Cardiac muscle cell (in vitro differentiated cells and primary cell): Measurements from ENCODE around the gene BPIFB1. TPM values are rescaled to one million over a fixed set of nuclear protein-coding genes. Genes with fewer than 3 reads are reported as not detected.

Experiments used
- DNase-seq, 2 donors: peaks; one replicate each; pipeline versions ENCODE4 v3.0.0 to v3.0.0-alpha.2; 2010 to 2017; ENCODE audit warnings: low read depth in 1 of 2, low spot score in 1 of 2
- H3K27ac ChIP-seq: fragments of 200-600 bp; sonication (generic); 2 replicates; pipeline ENCODE4 v1.5.1; 2016
- H3K27me3 ChIP-seq: fragments of 200-600 bp; sonication (generic); 2 replicates; pipeline ENCODE4 v1.6.0; 2016; ENCODE audit warnings: control low read depth
- H3K36me3 ChIP-seq: fragments of 200-600 bp; sonication (generic); 2 replicates; pipeline ENCODE4 v1.5.1; 2016; ENCODE audit warnings: control low read depth
- H3K4me1 ChIP-seq: fragments of 200-600 bp; sonication (generic); 2 replicates; pipeline ENCODE4 v1.8.1; 2017; ENCODE audit warnings: low read depth, mild to moderate bottlenecking, mixed run types
- H3K4me3 ChIP-seq: fragments of 200-600 bp; sonication (generic); 2 replicates; pipeline ENCODE4 v1.5.1; 2016; ENCODE audit warnings: mild to moderate bottlenecking
- H3K9me3 ChIP-seq: fragments of 200-600 bp; sonication (generic); 2 replicates; pipeline ENCODE4 v1.5.1; 2017; ENCODE audit warnings: low read depth, mild to moderate bottlenecking, control low read depth
- polyA plus RNA-seq: library from polyadenylated mRNA; unstranded; fragments of >200 nt; fragmentation: Nextera tagmentation; extraction: Ambion mirVana; gene quantifications from 2 replicates; pipeline ENCODE4 v1.2.1, GENCODE V29; 2016
- total RNA-seq: library from RNA; depleted of rRNA; stranded (reverse); fragments of >200 nt; gene quantifications from 2 replicates; pipeline ENCODE4 v1.2.3, GENCODE V29; 2016
- TF ChIP-seq, protein P1 (sequence below): IDR thresholded peaks from 2 replicates; pipeline ENCODE4 v1.5.1; 2012; ENCODE audit warnings: low read depth, mild to moderate bottlenecking, low read length

BPIFB1 gene
- total and polyA plus RNA-seq, 2 experiments from 2014 or later: not detected

DNA sequence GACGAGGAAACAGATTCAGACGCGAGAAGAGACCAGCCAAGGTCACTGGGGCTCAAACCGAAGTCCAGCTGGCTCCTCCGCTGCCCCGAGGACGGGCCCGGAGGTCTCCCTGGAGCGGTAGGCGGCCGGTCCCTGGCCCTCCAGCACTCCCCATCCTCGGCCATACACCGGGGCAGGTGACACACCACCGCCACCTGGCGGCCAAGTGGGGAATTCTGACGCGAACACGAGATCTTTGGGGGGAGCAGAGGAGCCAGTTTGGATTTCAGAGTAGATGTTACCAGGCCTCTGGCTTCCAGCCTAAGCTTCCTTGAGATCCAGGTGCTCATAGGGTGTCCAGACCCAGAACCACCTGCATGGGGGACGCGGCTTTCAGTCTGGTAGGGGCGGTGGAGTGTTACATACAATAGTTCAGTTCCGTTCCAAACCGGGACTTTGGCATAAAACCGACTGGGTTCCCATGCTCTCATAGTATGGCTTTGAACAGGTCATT lies 16.1 kb downstream of the BPIFB1 start:
- Histone ChIP-seq H3K4me3 (no peak overlapping the region), H3K27ac (no peak overlapping the region), H3K36me3 (no peaks in the 10 kb centered on the region), H3K9me3 (no peaks in the 10 kb centered on the region), H3K4me1 (no peaks in the 10 kb centered on the region), H3K27me3 (peaks cover 40% of the 10 kb centered on the region)
- peak; percentile 65 to 79 for DNase-seq
- TF ChIP-seq, protein P1, sequence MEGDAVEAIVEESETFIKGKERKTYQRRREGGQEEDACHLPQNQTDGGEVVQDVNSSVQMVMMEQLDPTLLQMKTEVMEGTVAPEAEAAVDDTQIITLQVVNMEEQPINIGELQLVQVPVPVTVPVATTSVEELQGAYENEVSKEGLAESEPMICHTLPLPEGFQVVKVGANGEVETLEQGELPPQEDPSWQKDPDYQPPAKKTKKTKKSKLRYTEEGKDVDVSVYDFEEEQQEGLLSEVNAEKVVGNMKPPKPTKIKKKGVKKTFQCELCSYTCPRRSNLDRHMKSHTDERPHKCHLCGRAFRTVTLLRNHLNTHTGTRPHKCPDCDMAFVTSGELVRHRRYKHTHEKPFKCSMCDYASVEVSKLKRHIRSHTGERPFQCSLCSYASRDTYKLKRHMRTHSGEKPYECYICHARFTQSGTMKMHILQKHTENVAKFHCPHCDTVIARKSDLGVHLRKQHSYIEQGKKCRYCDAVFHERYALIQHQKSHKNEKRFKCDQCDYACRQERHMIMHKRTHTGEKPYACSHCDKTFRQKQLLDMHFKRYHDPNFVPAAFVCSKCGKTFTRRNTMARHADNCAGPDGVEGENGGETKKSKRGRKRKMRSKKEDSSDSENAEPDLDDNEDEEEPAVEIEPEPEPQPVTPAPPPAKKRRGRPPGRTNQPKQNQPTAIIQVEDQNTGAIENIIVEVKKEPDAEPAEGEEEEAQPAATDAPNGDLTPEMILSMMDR: peak; percentile 94

DNA sequence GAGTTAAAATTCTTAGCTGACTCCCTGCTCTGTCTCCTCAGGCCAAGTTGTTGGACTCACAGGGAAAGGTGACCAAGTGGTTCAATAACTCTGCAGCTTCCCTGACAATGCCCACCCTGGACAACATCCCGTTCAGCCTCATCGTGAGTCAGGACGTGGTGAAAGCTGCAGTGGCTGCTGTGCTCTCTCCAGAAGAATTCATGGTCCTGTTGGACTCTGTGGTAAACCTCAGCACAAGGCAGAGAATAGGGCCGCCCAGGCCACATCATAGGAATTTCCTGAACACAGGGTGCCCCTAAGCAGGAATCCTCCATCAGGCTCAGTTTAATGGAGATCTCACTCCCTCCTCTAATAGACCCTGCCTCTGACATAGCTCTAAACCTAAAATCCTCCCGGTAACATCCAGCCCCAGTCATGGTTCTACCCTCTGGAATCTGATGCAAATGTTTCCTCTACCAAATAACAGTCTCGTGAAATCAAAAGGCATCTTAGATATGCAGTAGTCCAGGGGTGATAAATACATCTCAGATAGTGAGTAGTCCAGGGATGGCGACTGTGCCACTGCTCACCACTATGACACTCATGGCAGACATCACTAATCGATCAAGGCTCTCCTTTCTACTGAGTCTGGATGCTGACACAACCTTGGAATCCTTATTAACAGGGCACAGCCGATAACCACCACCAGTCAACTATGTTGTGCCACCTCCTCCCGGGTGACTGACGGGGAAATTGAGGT lies 18.3 kb downstream of the BPIFB1 start:
- Histone ChIP-seq H3K27me3 (peaks cover 27% of the 10 kb centered on the region), H3K9me3 (no peaks in the 10 kb centered on the region), H3K4me3 (no peak overlapping the region), H3K27ac (no peak overlapping the region), H3K4me1 (no peaks in the 10 kb centered on the region), H3K36me3 (no peaks in the 10 kb centered on the region)
- peak in 1 of 2 donors; percentile 24 for DNase-seq
- TF ChIP-seq, protein P1: no peak

DNA sequence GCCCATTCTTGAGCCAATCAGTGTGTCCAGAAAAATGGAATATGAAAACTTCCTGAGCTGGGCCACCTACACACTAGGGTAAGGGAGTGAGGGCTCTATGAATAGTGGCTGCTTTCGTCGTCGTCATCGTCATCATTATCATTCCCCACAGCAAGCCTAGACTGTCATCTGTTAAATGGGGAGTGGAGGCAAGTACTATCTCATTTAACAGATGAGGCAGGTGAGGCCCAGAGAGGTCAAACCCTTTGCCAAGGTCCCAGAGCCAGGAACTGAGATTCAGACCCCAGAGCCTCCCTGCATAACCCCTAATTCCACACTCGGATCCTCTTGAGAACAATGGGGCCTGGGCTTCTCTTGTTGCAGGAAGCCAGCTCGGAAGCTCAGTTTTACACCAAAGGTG lies 20.6 kb downstream of the BPIFB1 start:
- TF ChIP-seq, protein P1: no peak
- Histone ChIP-seq H3K4me3 (no peak overlapping the region), H3K9me3 (no peaks in the 10 kb centered on the region), H3K27ac (no peak overlapping the region), H3K36me3 (no peaks in the 10 kb centered on the region), H3K27me3 (peaks cover 4% of the 10 kb centered on the region), H3K4me1 (no peaks in the 10 kb centered on the region)
- DNase-seq: no peak

DNA sequence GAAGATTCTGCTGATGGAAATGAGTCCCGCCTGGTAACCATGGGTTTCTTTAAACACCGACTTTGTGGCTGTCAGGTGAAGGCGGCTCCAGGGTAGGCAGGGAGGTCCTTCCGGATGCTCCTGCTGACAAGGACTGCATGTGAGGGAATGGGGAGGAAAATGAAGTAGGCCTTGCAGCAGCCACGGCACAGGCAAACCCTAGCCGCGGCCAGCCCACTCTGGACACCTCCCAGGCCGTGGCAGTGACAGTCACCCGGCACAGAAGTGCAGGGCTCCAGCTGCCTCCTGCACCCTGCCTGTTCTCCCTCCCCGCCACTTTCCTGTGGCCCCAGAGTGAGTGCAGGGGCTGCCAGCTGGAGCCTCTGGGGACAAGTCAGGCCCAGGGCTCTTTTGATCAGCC lies 21.0 kb downstream of the BPIFB1 start:
- Histone ChIP-seq H3K4me3 (no peak overlapping the region), H3K36me3 (no peaks in the 10 kb centered on the region), H3K27ac (no peak overlapping the region), H3K9me3 (no peaks in the 10 kb centered on the region), H3K4me1 (no peaks in the 10 kb centered on the region), H3K27me3 (no peaks in the 10 kb centered on the region)
- TF ChIP-seq, protein P1: no peak
- DNase-seq: no peak

DNA sequence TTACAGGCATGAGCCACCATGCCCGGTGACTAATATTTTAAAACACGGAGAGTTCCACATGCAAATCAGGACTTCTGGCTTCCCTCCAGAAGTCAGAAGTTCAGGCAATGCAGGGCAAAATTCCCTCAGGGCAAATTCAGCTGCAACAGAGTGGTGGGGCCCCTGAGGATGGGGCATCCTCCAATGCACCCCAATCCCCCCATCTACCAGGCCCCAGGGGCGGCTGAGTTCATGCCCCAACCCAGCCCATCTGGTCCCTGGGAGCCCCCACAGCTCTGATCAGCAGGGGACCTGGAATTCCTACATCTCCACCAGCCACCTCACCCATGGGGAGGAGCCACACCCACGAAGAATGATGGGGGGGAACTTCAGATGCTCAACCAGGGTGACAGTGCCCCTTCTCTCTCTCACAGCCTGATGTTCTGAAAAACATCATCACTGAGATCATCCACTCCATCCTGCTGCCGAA lies 22.6 kb downstream of the BPIFB1 start:
- TF ChIP-seq, protein P1: no peak
- Histone ChIP-seq H3K4me3 (no peak overlapping the region), H3K36me3 (no peaks in the 10 kb centered on the region), H3K27ac (no peak overlapping the region), H3K9me3 (no peaks in the 10 kb centered on the region), H3K27me3 (no peaks in the 10 kb centered on the region), H3K4me1 (no peaks in the 10 kb centered on the region)
- peak in 1 of 2 donors; percentile 14 for DNase-seq
